C1 segment of cervical spinal cord (tissue), 14 donors: ENCODE measurements around the gene SLC16A14.

Experiments used
- DNase-seq, 14 donors: peaks; one replicate each; lab custom pipeline; 2025; lab: John Stamatoyannopoulos, UW

Gene SLC16A14

GRCh38 chr2:230043025-230043424, 25.7 kb downstream of the SLC16A14 start:
- DNase-seq: no peak

GRCh38 chr2:230042195-230042594, 26.5 kb downstream of the SLC16A14 start:
- DNase-seq: no peak

- DNase-seq: no peak
Observed at GRCh38 chr2:230023313-230023712, 45.4 kb downstream of the SLC16A14 start.

GRCh38 chr2:230019742-230020141, 49.0 kb downstream of the SLC16A14 start:
- DNase-seq: no peak

- DNase-seq: no peak
Observed at GRCh38 chr2:230018153-230018552, 50.6 kb downstream of the SLC16A14 start.

GRCh38 chr2:230016844-230017243, 51.9 kb downstream of the SLC16A14 start:
- DNase-seq: no peak

GRCh38 chr2:230012267-230012884, 56.3 kb downstream of the SLC16A14 start:
- DNase-seq: no peak

GRCh38 chr2:230011617-230012016, 57.1 kb downstream of the SLC16A14 start:
- DNase-seq: no peak

- DNase-seq: no peak
Observed at GRCh38 chr2:230010501-230010900, 58.2 kb downstream of the SLC16A14 start.

GRCh38 chr2:230008708-230009066, 60.0 kb downstream of the SLC16A14 start:
- no peak for DNase-seq

GRCh38 chr2:230007931-230008707, 60.6 kb downstream of the SLC16A14 start:
- DNase-seq: peak in 12 of 14 donors; percentile 4 to 71 (median 30)

GRCh38 chr2:230000118-230000841, 68.4 kb downstream of the SLC16A14 start:
- DNase-seq: no peak

- DNase-seq: no peak
Observed at GRCh38 chr2:229997565-229997964, 71.2 kb downstream of the SLC16A14 start.

GRCh38 chr2:229996320-229996719, 72.4 kb downstream of the SLC16A14 start:
- DNase-seq: no peak

GRCh38 chr2:229993236-229993635, 75.5 kb downstream of the SLC16A14 start:
- no peak for DNase-seq
